ENCODE results near the gene TOR2A.
"Not testable (repeated sequence)": the region's sequence is repeated elsewhere in the genome, so short reads cannot be mapped to it uniquely, and the experiment has no call there.

The TOR2A gene

DNA sequence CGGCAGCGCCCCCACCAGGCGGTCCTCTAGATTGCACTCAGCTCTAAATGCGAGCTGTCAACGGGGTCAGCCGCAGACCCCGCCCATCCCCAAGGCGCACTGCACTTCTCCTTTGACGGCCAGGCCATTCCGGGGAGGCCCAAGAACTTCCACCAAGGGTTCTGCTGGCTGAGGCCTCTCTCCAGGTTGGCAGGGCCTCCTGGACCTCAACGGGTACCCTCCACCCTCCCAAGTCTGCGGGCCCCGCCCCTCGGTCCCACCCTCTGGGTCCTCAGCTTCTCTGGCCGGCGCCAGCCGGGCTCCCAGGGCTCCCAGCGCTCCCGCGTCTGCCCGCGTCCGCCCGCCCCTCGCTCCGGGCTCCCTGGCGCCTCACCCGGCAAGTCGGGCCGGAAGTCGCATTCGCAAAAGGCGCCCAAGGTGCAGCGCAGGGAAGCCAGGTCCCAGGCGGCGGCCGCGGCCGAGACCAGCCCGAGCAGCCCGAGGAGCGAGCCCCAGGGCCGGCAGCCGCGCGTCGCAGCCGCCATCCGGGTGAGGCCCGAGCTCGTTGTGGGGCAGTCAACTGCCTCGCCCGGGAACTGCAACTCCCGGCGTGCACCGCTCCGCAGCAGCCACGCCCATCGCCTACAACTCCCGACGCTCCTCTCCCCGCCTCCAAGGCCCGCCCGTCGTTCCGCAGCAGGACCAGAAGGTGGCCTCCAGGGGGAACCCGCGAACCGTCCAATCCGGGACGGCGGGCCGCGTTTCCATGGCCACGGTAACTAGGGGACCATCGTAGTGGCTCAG, at the start of gene TOR2A:
Gene TOR2A (minus strand): TSS at position 548 of the 783 bp plus-strand sequence. CDS start 24 bp downstream, at position 524.
- FAIRE-seq = peak; percentile 95

GRCh38 chr9:127783111-127784008, 48.3 kb upstream of the TOR2A start:
- FAIRE-seq = peak; percentile 85
- DNase-seq (ENCODE audit: extremely low spot score, insufficient read length, low read depth) = no peak

More for the DNA sequence above, at the start of gene TOR2A:
- peak; percentile 100 for DNase-seq (ENCODE audit: extremely low spot score, insufficient read length, low read depth)

GRCh38 chr9:127781806-127782205, 46.7 kb upstream of the TOR2A start:
- FAIRE-seq (no peak), DNase-seq (ENCODE audit: extremely low spot score, insufficient read length, low read depth) (no peak)

GRCh38 chr9:127780909-127781308, 45.8 kb upstream of the TOR2A start:
- FAIRE-seq; DNase-seq (ENCODE audit: extremely low spot score, insufficient read length, low read depth): not testable (repeated sequence)

DNA sequence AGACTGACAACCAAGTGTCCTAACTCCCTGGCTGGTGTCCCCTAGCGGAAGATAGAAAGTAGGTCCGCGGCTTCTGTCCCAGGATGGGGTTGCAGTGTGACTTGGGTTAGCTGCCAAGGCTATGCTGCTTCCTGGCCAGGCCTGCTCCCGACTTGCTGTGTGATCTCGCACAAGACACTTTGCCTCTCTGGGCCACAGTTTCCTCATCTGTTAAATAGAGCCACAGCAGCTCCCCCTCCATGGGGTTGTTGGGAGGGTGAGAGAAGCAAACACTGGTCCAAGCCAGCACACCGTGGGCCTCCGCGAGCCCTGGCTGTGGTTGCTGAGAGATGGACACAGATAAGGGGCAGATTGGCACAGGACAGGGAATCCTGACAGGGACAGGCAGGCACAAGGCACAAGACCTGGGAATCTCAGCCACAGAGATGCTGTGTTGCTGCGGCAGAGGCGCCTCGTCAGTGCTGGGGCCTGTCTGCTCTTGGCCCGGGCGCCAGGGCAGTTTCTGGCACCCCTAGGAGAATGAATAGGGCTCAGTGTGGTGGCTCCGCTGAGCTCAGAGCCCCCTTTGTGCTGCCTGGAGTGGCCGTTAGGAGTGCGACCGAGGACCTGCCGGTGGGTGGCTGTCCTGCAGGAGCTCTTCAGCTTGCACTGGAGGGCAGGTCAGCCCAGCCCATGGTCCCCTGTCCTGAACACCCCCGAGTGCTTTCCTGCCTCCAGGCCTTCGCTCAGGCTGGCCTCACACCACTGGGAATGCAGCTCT, 45.2 kb upstream of the TOR2A start:
- FAIRE-seq (no peak), DNase-seq (ENCODE audit: extremely low spot score, insufficient read length, low read depth) (no peak)

GRCh38 chr9:127779136-127779981, 44.3 kb upstream of the TOR2A start:
- DNase-seq (ENCODE audit: extremely low spot score, insufficient read length, low read depth) (no peak), FAIRE-seq (peak; percentile 90)

- FAIRE-seq (peak; percentile 62), DNase-seq (ENCODE audit: extremely low spot score, insufficient read length, low read depth) (no peak)
Observed at GRCh38 chr9:127778280-127779135, 43.4 kb upstream of the TOR2A start, which contains the start of gene SH2D3C. Gene SH2D3C, minus strand, starts transcription at chr9:127778666. Its CDS starts 39 bp downstream, at chr9:127778627.

- DNase-seq (ENCODE audit: extremely low spot score, insufficient read length, low read depth) = no peak
- FAIRE-seq = no peak
Observed at GRCh38 chr9:127777368-127777980, 42.4 kb upstream of the TOR2A start.

DNA sequence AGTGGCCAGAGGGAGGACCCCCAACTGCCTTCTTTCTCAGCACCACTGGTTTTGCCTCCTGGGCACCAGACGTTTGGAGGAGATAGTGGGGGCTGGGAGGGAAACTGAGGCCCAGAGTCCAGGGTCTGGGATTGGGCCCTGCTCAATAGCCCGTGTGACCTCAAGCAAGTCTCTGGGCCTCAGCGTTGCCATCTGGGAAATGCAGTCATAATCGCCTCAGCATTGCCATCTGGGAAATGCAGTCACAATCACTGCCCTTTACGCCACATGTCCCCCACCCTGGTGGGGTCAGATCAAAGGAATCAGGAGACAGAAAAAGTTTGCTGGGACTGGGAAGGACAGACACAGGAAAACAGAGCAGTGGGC, 41.8 kb upstream of the TOR2A start:
- DNase-seq (ENCODE audit: extremely low spot score, insufficient read length, low read depth) (no peak), FAIRE-seq (peak; percentile 45)

- DNase-seq (ENCODE audit: extremely low spot score, insufficient read length, low read depth) = peak; percentile 58
Observed at GRCh38 chr9:127776195-127776923, 41.3 kb upstream of the TOR2A start.

DNA sequence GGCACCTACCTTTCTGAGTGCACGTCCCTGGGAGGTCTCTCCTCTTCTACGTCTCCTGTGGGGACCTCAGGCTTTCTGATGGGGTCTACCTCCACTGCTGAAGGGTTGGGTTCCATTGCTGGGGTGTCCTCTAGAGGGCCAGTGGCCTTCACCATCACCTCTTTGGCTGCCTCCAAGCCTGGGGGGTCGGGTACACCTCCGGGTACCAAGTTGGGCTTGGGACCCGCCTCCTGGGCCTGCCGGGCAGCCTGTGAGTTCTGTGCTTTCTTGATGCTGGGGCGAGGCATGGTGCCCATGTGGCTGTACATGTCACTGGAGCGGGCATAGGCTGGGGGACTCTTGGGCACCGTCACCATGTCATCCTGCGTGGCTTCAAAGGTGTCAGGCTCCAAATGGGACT, 38.9 kb upstream of the TOR2A start:
- FAIRE-seq (no peak), DNase-seq (ENCODE audit: extremely low spot score, insufficient read length, low read depth) (no peak)

More at GRCh38 chr9:127776195-127776923, 41.3 kb upstream of the TOR2A start:
- FAIRE-seq = peak; percentile 81

DNA sequence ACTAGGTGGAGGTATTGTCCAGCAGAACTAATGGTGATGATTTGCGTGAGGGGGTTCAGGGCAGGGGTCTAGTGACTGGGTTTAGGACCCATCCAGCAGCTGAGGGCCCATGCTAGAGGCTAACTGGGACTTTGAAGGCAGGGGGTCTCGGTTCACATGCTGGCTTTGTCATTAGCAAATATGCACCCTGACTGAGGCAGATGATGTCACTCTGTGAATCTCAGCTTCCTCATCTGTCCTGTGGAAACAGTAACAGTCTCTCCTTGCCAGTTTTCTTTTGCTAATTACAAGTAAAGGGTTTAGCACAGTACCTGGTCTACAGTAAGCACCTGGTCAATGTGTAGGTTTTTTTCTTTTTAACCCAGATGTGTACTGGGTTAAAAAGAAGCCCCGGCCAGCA, 38.2 kb upstream of the TOR2A start:
- FAIRE-seq = no peak

DNA sequence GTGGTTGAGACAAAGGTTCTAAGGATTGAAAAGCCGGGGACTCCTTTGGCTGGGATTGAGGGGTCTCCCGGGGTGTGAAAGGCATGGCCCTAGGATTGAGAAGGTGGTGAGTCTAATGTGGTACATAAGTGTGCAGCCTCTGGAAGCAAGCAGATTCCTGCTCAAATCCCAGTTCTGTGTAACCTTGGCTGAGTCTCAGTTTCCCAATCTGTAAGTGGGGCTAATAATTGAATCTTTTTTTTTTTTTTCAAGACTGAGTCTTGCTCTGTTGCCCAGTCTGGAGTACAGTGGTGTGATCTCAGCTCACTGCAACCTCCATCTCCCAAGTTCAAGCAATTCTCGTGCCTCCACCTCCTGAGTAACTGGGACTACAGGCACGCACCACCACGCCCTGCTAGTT, 37.5 kb upstream of the TOR2A start:
- no peak for FAIRE-seq

More for the DNA sequence above, 38.2 kb upstream of the TOR2A start:
- no peak for DNase-seq (ENCODE audit: extremely low spot score, insufficient read length, low read depth)

GRCh38 chr9:127771570-127772189, 36.6 kb upstream of the TOR2A start:
- FAIRE-seq (no peak), DNase-seq (ENCODE audit: extremely low spot score, insufficient read length, low read depth) (no peak)

More for the DNA sequence above, 37.5 kb upstream of the TOR2A start:
- DNase-seq (ENCODE audit: extremely low spot score, insufficient read length, low read depth) = no peak

GRCh38 chr9:127770905-127771569, 35.9 kb upstream of the TOR2A start:
- FAIRE-seq (peak; percentile 93), DNase-seq (ENCODE audit: extremely low spot score, insufficient read length, low read depth) (peak; percentile 82)

GRCh38 chr9:127770583-127770904, 35.5 kb upstream of the TOR2A start:
- no peak for DNase-seq (ENCODE audit: extremely low spot score, insufficient read length, low read depth)
- FAIRE-seq = no peak
